Measurements from ENCODE around the gene KCNG4. TPM values are rescaled to one million over a fixed set of nuclear protein-coding genes. Genes with fewer than 3 reads are reported as not detected.

The KCNG4 gene
- total and polyA plus RNA-seq, 2 donors (not counting 1 experiment from before 2014, with no cell fraction given), result not detected

DNA sequence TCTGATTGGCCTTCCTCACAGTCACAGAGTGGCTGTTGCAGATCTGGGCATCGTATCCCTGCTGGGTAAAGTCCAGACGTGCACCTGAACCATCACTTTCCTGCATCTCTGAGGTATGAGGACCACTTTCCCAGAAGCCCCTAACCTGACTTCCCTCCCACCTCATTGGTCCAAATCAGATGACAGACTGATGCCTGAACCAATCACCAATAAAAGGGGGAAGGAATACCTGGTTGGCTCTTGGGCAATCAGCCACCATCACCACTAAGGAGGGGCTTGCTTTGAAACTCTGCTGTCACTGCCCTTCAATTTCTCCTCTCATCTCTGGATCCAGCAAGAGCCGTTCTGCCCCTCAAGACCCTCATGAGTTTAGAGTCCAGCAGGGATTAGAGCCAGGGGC is 41.3 kb upstream of the KCNG4 start:
- Histone ChIP-seq H3K9ac (ENCODE audit: insufficient read depth, low read length) (no peak overlapping the region), H3K4me1 (ENCODE audit: control insufficient read depth, extremely low read depth, insufficient read depth, low read length) (peaks cover 4% of the 10 kb centered on the region), H3K36me3 (ENCODE audit: control insufficient read depth, insufficient read depth, low read length) (no peaks in the 10 kb centered on the region), H3K4me3 (replicated peaks in 1 of 4; ENCODE audit: control extremely low read depth in 1 of 4, insufficient read depth in 1 of 4, low read depth in 3 of 4, low read length in 4 of 4) (no peak overlapping the region), H3K79me2 (ENCODE audit: control insufficient read depth, insufficient read depth, low read length) (no peaks in the 10 kb centered on the region), H2AFZ (ENCODE audit: low read length) (no peak overlapping the region), H3K4me2 (ENCODE audit: extremely low read depth, insufficient read depth, low read length) (no peak overlapping the region), H4K20me1 (ENCODE audit: control insufficient read depth, extremely low read depth, insufficient read depth, low read length) (no peaks in the 10 kb centered on the region), H3K9me3 (ENCODE audit: control insufficient read depth, insufficient read depth, low read depth, low read length) (no peaks in the 10 kb centered on the region), H3K27me3 (ENCODE audit: control insufficient read depth, insufficient read depth, low read length) (no peaks in the 10 kb centered on the region), H3K27ac (ENCODE audit: insufficient read depth, low read length) (no peak overlapping the region)
- peak; percentile 24 to 36 for DNase-seq (ENCODE audit: low read depth in 2 of 2)
- TF ChIP-seq EZH2 (IDR thresholded peaks at IDR 0.05; ENCODE audit: low read length, missing control alignments), result no peak
- TF ChIP-seq, protein P1, sequence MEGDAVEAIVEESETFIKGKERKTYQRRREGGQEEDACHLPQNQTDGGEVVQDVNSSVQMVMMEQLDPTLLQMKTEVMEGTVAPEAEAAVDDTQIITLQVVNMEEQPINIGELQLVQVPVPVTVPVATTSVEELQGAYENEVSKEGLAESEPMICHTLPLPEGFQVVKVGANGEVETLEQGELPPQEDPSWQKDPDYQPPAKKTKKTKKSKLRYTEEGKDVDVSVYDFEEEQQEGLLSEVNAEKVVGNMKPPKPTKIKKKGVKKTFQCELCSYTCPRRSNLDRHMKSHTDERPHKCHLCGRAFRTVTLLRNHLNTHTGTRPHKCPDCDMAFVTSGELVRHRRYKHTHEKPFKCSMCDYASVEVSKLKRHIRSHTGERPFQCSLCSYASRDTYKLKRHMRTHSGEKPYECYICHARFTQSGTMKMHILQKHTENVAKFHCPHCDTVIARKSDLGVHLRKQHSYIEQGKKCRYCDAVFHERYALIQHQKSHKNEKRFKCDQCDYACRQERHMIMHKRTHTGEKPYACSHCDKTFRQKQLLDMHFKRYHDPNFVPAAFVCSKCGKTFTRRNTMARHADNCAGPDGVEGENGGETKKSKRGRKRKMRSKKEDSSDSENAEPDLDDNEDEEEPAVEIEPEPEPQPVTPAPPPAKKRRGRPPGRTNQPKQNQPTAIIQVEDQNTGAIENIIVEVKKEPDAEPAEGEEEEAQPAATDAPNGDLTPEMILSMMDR (conservative IDR thresholded peaks at IDR 0.05 in 1 of 2, IDR thresholded peaks at IDR 0.05 in 1 of 2; ENCODE audit: low read depth in 1 of 2, low read length in 2 of 2), result no peak

DNA sequence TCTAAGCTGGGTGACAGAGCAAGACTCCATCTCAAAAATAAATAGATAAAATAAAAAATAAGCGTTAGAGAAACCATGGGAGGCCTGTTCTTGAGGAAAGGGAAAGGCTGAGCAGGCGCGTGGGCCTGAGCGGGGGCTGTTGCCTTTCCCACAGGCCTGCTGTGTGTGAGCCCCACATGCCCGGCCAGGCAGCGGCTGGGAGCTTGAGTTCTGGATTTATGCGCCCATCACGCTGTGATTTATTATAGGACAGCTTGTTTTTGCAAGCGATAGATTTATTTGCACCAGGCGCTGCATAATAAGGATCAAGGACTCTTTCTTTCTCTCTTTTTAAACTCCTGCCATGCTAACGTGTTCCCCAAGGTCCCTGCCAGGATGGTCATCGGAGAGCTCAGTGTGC is 40.1 kb upstream of the KCNG4 start:
- no peaks in the 10 kb centered on the region for H3K36me3 ChIP-seq (ENCODE audit: control insufficient read depth, insufficient read depth, low read length)
- H3K27ac ChIP-seq (ENCODE audit: insufficient read depth, low read length), result no peak overlapping the region
- H3K4me2 ChIP-seq (ENCODE audit: extremely low read depth, insufficient read depth, low read length), result no peak overlapping the region
- DNase-seq (ENCODE audit: low read depth in 2 of 2), result no peak
- H3K4me1 ChIP-seq (ENCODE audit: control insufficient read depth, extremely low read depth, insufficient read depth, low read length), result peaks cover 4% of the 10 kb centered on the region
- H3K79me2 ChIP-seq (ENCODE audit: control insufficient read depth, insufficient read depth, low read length), result no peaks in the 10 kb centered on the region
- no peak overlapping the region for H2AFZ ChIP-seq (ENCODE audit: low read length)
- TF ChIP-seq EZH2 (IDR thresholded peaks at IDR 0.05; ENCODE audit: low read length, missing control alignments), result no peak
- TF ChIP-seq, protein P1 (conservative IDR thresholded peaks at IDR 0.05 in 1 of 2, IDR thresholded peaks at IDR 0.05 in 1 of 2; ENCODE audit: low read depth in 1 of 2, low read length in 2 of 2), result no peak
- no peaks in the 10 kb centered on the region for H4K20me1 ChIP-seq (ENCODE audit: control insufficient read depth, extremely low read depth, insufficient read depth, low read length)
- H3K4me3 ChIP-seq (replicated peaks in 1 of 4; ENCODE audit: control extremely low read depth in 1 of 4, insufficient read depth in 1 of 4, low read depth in 3 of 4, low read length in 4 of 4), result no peak overlapping the region
- no peaks in the 10 kb centered on the region for H3K9me3 ChIP-seq (ENCODE audit: control insufficient read depth, insufficient read depth, low read depth, low read length)
- H3K9ac ChIP-seq (ENCODE audit: insufficient read depth, low read length), result no peak overlapping the region
- H3K27me3 ChIP-seq (ENCODE audit: control insufficient read depth, insufficient read depth, low read length), result no peaks in the 10 kb centered on the region

DNA sequence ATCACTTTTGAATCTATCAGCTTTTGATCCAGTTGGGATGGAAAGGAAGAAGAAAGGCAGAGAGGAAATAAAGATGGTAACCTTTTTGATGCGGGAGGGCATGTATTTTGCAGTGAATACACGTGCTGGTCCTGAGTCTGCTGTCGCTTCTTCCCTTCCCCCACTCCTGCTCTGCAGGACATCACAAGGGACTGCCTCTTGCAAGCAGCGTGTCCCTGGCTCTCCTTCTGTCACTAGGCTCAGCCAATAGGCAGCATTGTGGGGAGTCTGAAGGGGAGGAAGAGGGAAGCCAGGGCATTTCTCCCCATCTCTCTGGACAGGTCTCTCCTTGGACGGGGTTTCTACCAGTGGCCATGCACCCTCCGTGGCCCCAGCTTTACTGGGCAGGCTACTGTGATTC is 39.2 kb upstream of the KCNG4 start:
- Histone ChIP-seq H3K4me2 (ENCODE audit: extremely low read depth, insufficient read depth, low read length) (no peak overlapping the region), H3K4me1 (ENCODE audit: control insufficient read depth, extremely low read depth, insufficient read depth, low read length) (peaks cover 2% of the 10 kb centered on the region), H3K36me3 (ENCODE audit: control insufficient read depth, insufficient read depth, low read length) (no peaks in the 10 kb centered on the region), H3K27me3 (ENCODE audit: control insufficient read depth, insufficient read depth, low read length) (no peaks in the 10 kb centered on the region), H2AFZ (ENCODE audit: low read length) (no peak overlapping the region), H3K9ac (ENCODE audit: insufficient read depth, low read length) (no peak overlapping the region), H3K4me3 (replicated peaks in 1 of 4; ENCODE audit: control extremely low read depth in 1 of 4, insufficient read depth in 1 of 4, low read depth in 3 of 4, low read length in 4 of 4) (no peak overlapping the region), H3K27ac (ENCODE audit: insufficient read depth, low read length) (no peak overlapping the region), H4K20me1 (ENCODE audit: control insufficient read depth, extremely low read depth, insufficient read depth, low read length) (no peaks in the 10 kb centered on the region), H3K79me2 (ENCODE audit: control insufficient read depth, insufficient read depth, low read length) (no peaks in the 10 kb centered on the region), H3K9me3 (ENCODE audit: control insufficient read depth, insufficient read depth, low read depth, low read length) (no peaks in the 10 kb centered on the region)
- TF ChIP-seq, protein P1 (conservative IDR thresholded peaks at IDR 0.05 in 1 of 2, IDR thresholded peaks at IDR 0.05 in 1 of 2; ENCODE audit: low read depth in 1 of 2, low read length in 2 of 2), result no peak
- TF ChIP-seq EZH2 (IDR thresholded peaks at IDR 0.05; ENCODE audit: low read length, missing control alignments), result no peak
- DNase-seq (ENCODE audit: low read depth in 2 of 2), result no peak

Measured in fibroblast of lung (primary cell).